Ovary (tissue), 9 donors: Measurements from ENCODE around the gene SETD4. TPM values are rescaled to one million over a fixed set of nuclear protein-coding genes. Genes with fewer than 3 reads are reported as not detected.
A peak's percentile ranks its signal among the peaks of the same experiment; 100 is the strongest.

Source experiments
- DNase-seq, 5 donors: peaks; one replicate each; pipeline ENCODE4 v3.0.0-alpha.2; 2019 to 2020
- H3K27ac ChIP-seq, 2 donors: fragments of 200-600 bp; one replicate each; pipeline versions ENCODE4 v1.5.1 to v1.8.0; 2019 to 2022
- H3K27me3 ChIP-seq: fragments of 200-600 bp; one replicate; pipeline ENCODE4 v1.8.0; 2022
- H3K36me3 ChIP-seq: fragments of 200-600 bp; sonication (generic); one replicate; pipeline ENCODE4 v1.5.1; 2019
- H3K4me1 ChIP-seq: one replicate; pipeline ENCODE4 v1.8.1; 2013; ENCODE audit warnings: mild to moderate bottlenecking, moderate library complexity; ENCODE audit not compliant: insufficient read depth
- H3K4me3 ChIP-seq: fragments of 200-600 bp; sonication (generic); one replicate; pipeline ENCODE4 v1.5.1; 2017
- H3K9me3 ChIP-seq, 2 donors: fragments of 200-600 bp in 1 of 2; sonication (generic) in 1 of 2; one replicate each; pipeline versions ENCODE4 v1.5.1 to v1.8.1; 2013 to 2019; ENCODE audit warnings: mild to moderate bottlenecking in 1 of 2, moderate library complexity in 1 of 2
- CTCF ChIP-seq, 3 donors: fragments of 450-650 bp in 2 of 3; fragments of 200-600 bp in 1 of 3; IDR thresholded peaks; one replicate each; pipeline versions ENCODE4 v1.5.1 to v1.8.0; 2016 to 2022; ENCODE audit warnings: antibody characterized with exemption in 3 of 3, mild to moderate bottlenecking in 1 of 3
- EP300 ChIP-seq: sonication (generic); formaldehyde crosslinking; IDR thresholded peaks from one replicate; pipeline ENCODE4 v1.6.1; 2017; ENCODE audit warnings: antibody characterized with exemption
- POLR2A ChIP-seq: fragments of 450-650 bp; IDR thresholded peaks from one replicate; pipeline ENCODE4 v1.6.1; 2017; ENCODE audit warnings: antibody characterized with exemption, mild to moderate bottlenecking, moderate library complexity
- WGBS, 3 donors: extraction: QIAGEN DNeasy Blood & Tissue Kit in 1 of 3; methylation state at CpG; one replicate each; pipeline versions ENCODE4 v1.1.5 to v1.1.7; 2013 to 2017; 5-methylcytosine and 5-hydroxymethylcytosine counted together
- intact Hi-C, 4 donors: fragments of 100-400 bp; cut with DNase I; formaldehyde crosslinking; loops; one replicate each; pipeline versions ENCODE4 v1.11.0 to v1.15.1; 2022 to 2023
- polyA plus RNA-seq, 2 donors: library from polyadenylated mRNA; stranded (reverse); fragments of 200-250 nt in 1 of 2; fragments of 350-450 nt in 1 of 2; fragmentation: Illumina TruSeq in 1 of 2; extraction: RNeasy Lipid Tissue Mini Kit (QIAGEN cat#74804) in 1 of 2; gene quantifications; one replicate each; pipeline ENCODE4 v1.2.3, GENCODE V29; 2013 to 2014
- total RNA-seq, 7 donors: library from RNA; depleted of rRNA in 2 of 7; stranded (reverse); fragments of >200 nt in 2 of 7; fragmentation: NEBNext Ultra II Directional in 3 of 7; extraction: Animal tissue kit (Norgen Biotek cat#: 25700) in 3 of 7; gene quantifications; one replicate each; pipeline versions ENCODE4 v1.1.0 to v1.2.4, GENCODE V29; 2016 to 2023
- donor health status: DM: no; HTN: no; CAD: no; lungs with moderate emphysema.
- donor health status: DM: no; HTN: no; CAD: no.
- donor health status: Bipolar disorder and iron deficiency.
- donor health status: DM: yes; HTN: yes; CAD: no.
- donor health status: DM: no; HTN: no; CAD: no.
- donor health status: DM: yes; HTN: yes; CAD: no.

Gene SETD4
- total and polyA plus RNA-seq, 9 donors: 11.6 to 22.9 (median 15.6) TPM

GRCh38 chr21:36044056-36044455 lies 16.3 kb downstream of the SETD4 start:
- TF ChIP-seq EP300 (no peak), CTCF (IDR thresholded peaks at IDR 0.05) (no peak), POLR2A (no peak)
- H3K27ac ChIP-seq: no peak overlapping the region
- no peaks in the 10 kb centered on the region for H3K27me3 ChIP-seq
- intact Hi-C loops: no loop called here
- H3K36me3 ChIP-seq: no peaks in the 10 kb centered on the region
- WGBS, 3 donors: 72 to 83% (median 76%) methylated on average over 10 of the region's 10 CpGs
- no peak overlapping the region for H3K4me3 ChIP-seq
- DNase-seq: no peak
- peaks cover 2% of the 10 kb centered on the region for H3K4me1 ChIP-seq
- no peaks in the 10 kb centered on the region for H3K9me3 ChIP-seq

- H3K9me3 ChIP-seq: no peaks in the 10 kb centered on the region
- 48 to 67% (median 54%) methylated on average over 1 of the region's 1 CpG for WGBS, 3 donors
- peaks cover 2% of the 10 kb centered on the region for H3K4me1 ChIP-seq
- intact Hi-C loops: no loop called here
- no peak overlapping the region for H3K27ac ChIP-seq
- H3K27me3 ChIP-seq: no peaks in the 10 kb centered on the region
- DNase-seq: no peak
- no peaks in the 10 kb centered on the region for H3K36me3 ChIP-seq
- H3K4me3 ChIP-seq: no peak overlapping the region
- no peak for TF ChIP-seq EP300
- no peak for TF ChIP-seq CTCF (IDR thresholded peaks at IDR 0.05)
- TF ChIP-seq POLR2A: no peak
Measured at GRCh38 chr21:36041910-36042309, 18.4 kb downstream of the SETD4 start.

- intact Hi-C loops: no loop called here
- TF ChIP-seq POLR2A (no peak), CTCF (IDR thresholded peaks at IDR 0.05) (no peak), EP300 (no peak)
- Histone ChIP-seq H3K36me3 (no peaks in the 10 kb centered on the region), H3K9me3 (no peaks in the 10 kb centered on the region), H3K27me3 (no peaks in the 10 kb centered on the region), H3K27ac (no peak overlapping the region), H3K4me3 (no peak overlapping the region), H3K4me1 (peaks cover 2% of the 10 kb centered on the region)
- no peak for DNase-seq
- WGBS, 3 donors: 69 to 80% (median 76%) methylated on average over 2 of the region's 2 CpGs
Measured at GRCh38 chr21:36040389-36040788, 19.9 kb downstream of the SETD4 start.

GRCh38 chr21:36039861-36040260 lies 20.5 kb downstream of the SETD4 start:
- Histone ChIP-seq H3K4me3 (no peak overlapping the region), H3K36me3 (no peaks in the 10 kb centered on the region), H3K9me3 (no peaks in the 10 kb centered on the region), H3K27me3 (no peaks in the 10 kb centered on the region), H3K27ac (peak overlapping the region in 1 of 2 donors; percentile 1), H3K4me1 (peaks cover 2% of the 10 kb centered on the region)
- no peak for DNase-seq
- TF ChIP-seq CTCF (IDR thresholded peaks at IDR 0.05) (no peak), EP300 (no peak), POLR2A (no peak)
- intact Hi-C loops: no loop called here
- 28 to 53% (median 36%) methylated on average over 6 of the region's 6 CpGs for WGBS, 3 donors
